B cell (primary cell): ENCODE data around the gene GYS2. TPM values are rescaled to one million over a fixed set of nuclear protein-coding genes. Genes with fewer than 3 reads are reported as not detected.

Source experiments
- ATAC-seq: fragments of 200-7000 bp; cut with Tn5 transposase; one replicate; pipeline ENCODE4 v1.10.0; 2021; ENCODE audit warnings: low read depth, mild to moderate bottlenecking, moderate number of reproducible peaks, moderate library complexity
- CTCF ChIA-PET: fragments of 350-600 bp; sonication (Branson Sonifier 250); formaldehyde crosslinking; loops from one replicate; lab custom pipeline; 2021; ENCODE audit warnings: antibody characterized with exemption, inconsistent platforms; lab: Charles Lee
- POLR2A ChIA-PET: fragments of 350-600 bp; sonication (Branson Sonifier 250); formaldehyde crosslinking; loops from one replicate; lab custom pipeline; 2021; ENCODE audit warnings: antibody characterized with exemption; lab: Charles Lee
- DNase-seq: peaks from one replicate; pipeline ENCODE4 v3.0.0; 2013
- H2AFZ ChIP-seq: 2 replicates; pipeline ENCODE4 v1.6.1; 2012; ENCODE audit warnings: mild to moderate bottlenecking, low read depth, low read length; ENCODE audit not compliant: insufficient read depth, poor library complexity, severe bottlenecking
- H3K27ac ChIP-seq, 2 donors: 1 replicate in 1 of 2; 2 replicates in 1 of 2; pipeline ENCODE4 v1.5.1; 2012 to 2013; ENCODE audit warnings: low read length in 2 of 2, mild to moderate bottlenecking in 2 of 2, moderate library complexity in 1 of 2
- H3K27me3 ChIP-seq, 4 experiments: fragments of 200-600 bp in 1 of 4; sonication (generic) in 1 of 4; replicated peaks in 1 of 4; 1 replicate in 2 of 4; 2 replicates in 2 of 4; pipeline versions ENCODE4 v1.6.1 to v1.7.0; 2013 to 2016; ENCODE audit warnings: low read length in 3 of 4, mild to moderate bottlenecking in 2 of 4, mixed read lengths in 1 of 4, moderate library complexity in 1 of 4; ENCODE audit not compliant: insufficient read depth in 4 of 4, control insufficient read depth in 3 of 4; ENCODE audit errors: control extremely low read depth in 1 of 4
- H3K36me3 ChIP-seq, 2 experiments: replicated peaks in 1 of 2; 1 replicate in 1 of 2; 2 replicates in 1 of 2; pipeline versions ENCODE4 v1.6.1 to v1.7.1; 2013; ENCODE audit warnings: low read length in 1 of 2; ENCODE audit not compliant: insufficient read depth in 2 of 2, control insufficient read depth in 1 of 2; ENCODE audit errors: control extremely low read depth in 1 of 2, extremely low read depth in 1 of 2
- H3K4me1 ChIP-seq, 2 donors: fragments of 200-600 bp in 1 of 2; sonication (generic) in 1 of 2; 1 replicate in 1 of 2; 2 replicates in 1 of 2; pipeline versions ENCODE4 v1.5.1 to v1.6.1; 2013 to 2017; ENCODE audit warnings: low read length in 2 of 2; ENCODE audit not compliant: control insufficient read depth in 2 of 2, insufficient read depth in 2 of 2
- H3K4me2 ChIP-seq: replicated peaks from 2 replicates; pipeline ENCODE3; 2012; ENCODE audit warnings: mild to moderate bottlenecking, low read depth, low read length; ENCODE audit not compliant: poor library complexity, severe bottlenecking
- H3K4me3 ChIP-seq, 5 experiments: fragments of 200-600 bp in 1 of 5; sonication (generic) in 1 of 5; 1 replicate in 3 of 5; 2 replicates in 2 of 5; pipeline versions ENCODE4 v1.5.1 to v1.7.0; 2011 to 2016; ENCODE audit warnings: low read length in 4 of 5, mild to moderate bottlenecking in 4 of 5, low read depth in 2 of 5, control low read depth in 1 of 5, moderate library complexity in 1 of 5; ENCODE audit not compliant: insufficient read depth in 1 of 5; ENCODE audit errors: control extremely low read depth in 1 of 5, extremely low read depth in 1 of 5
- H3K79me2 ChIP-seq: fragments of 200-600 bp; sonication (generic); one replicate; pipeline ENCODE4 v1.6.0; 2016; ENCODE audit warnings: low read length; ENCODE audit not compliant: control insufficient read depth, insufficient read depth
- H3K9ac ChIP-seq: fragments of 200-600 bp; sonication (generic); 2 replicates; pipeline ENCODE4 v1.6.1; 2017; ENCODE audit warnings: mild to moderate bottlenecking, low read length, moderate library complexity
- H3K9me3 ChIP-seq, 3 donors: one replicate each; pipeline versions ENCODE4 v1.6.1 to v1.7.1; 2013; ENCODE audit warnings: low read length in 2 of 3; ENCODE audit not compliant: control insufficient read depth in 2 of 3, insufficient read depth in 1 of 3; ENCODE audit errors: control extremely low read depth in 1 of 3
- H4K20me1 ChIP-seq: 2 replicates; pipeline ENCODE4 v1.6.0; 2012; ENCODE audit warnings: mild to moderate bottlenecking, low read length; ENCODE audit not compliant: insufficient read depth, control insufficient read depth, poor library complexity, severe bottlenecking
- H3K27ac Mint-ChIP-seq: one replicate; pipeline ENCODE4 v1.8.0; 2021; ENCODE audit warnings: mixed read lengths
- H3K27me3 Mint-ChIP-seq: one replicate; pipeline ENCODE4 v1.8.0; 2021; ENCODE audit warnings: mixed read lengths
- H3K4me1 Mint-ChIP-seq: one replicate; pipeline ENCODE4 v1.8.0; 2021; ENCODE audit warnings: mixed read lengths
- H3K4me3 Mint-ChIP-seq: one replicate; pipeline ENCODE4 v1.8.0; 2021; ENCODE audit warnings: mixed read lengths
- H3K9me3 Mint-ChIP-seq: one replicate; pipeline ENCODE4 v1.8.0; 2022; ENCODE audit warnings: mixed read lengths; ENCODE audit not compliant: insufficient read depth
- EZH2 ChIP-seq: IDR thresholded peaks from 2 replicates; pipeline ENCODE4 v1.6.1; 2012; ENCODE audit warnings: borderline replicate concordance, low read depth, mild to moderate bottlenecking, moderate library complexity, low read length; ENCODE audit not compliant: insufficient read depth, poor library complexity, severe bottlenecking
- WGBS: methylation state at CpG from one replicate; pipeline ENCODE4 v1.1.5; 2013; ENCODE audit warnings: missing lambda C conversion rate; ENCODE audit not compliant: insufficient coverage; 5-methylcytosine and 5-hydroxymethylcytosine counted together
- intact Hi-C: fragments of 100-400 bp; cut with micrococcal nuclease; formaldehyde crosslinking; loops from one replicate; pipeline ENCODE4 v1.10.0; 2022
- polyA plus RNA-seq: library from polyadenylated mRNA; depleted of rRNA; stranded (reverse); fragments of >200 nt; gene quantifications from 2 replicates; pipeline ENCODE4 v1.2.3, GENCODE V29; 2012
- total RNA-seq, 2 donors: library from RNA; stranded (reverse); fragments of 120-200 nt in 1 of 2; gene quantifications; 1 replicate in 1 of 2; 2 replicates in 1 of 2; pipeline versions ENCODE4 v1.2.3 to v1.2.4, GENCODE V29; 2013 to 2022
- TF ChIP-seq, protein P1 (sequence below): fragments of 200-600 bp; IDR thresholded peaks from one replicate; pipeline ENCODE4 v1.8.0; 2022; ENCODE audit warnings: antibody characterized with exemption, mild to moderate bottlenecking

GYS2 gene
- total and polyA plus RNA-seq, 2 donors (not counting 1 experiment from before 2014, with no cell fraction given): not detected

GRCh38 chr12:21614506-21614905 is 9.9 kb upstream of the GYS2 start:
- Histone ChIP-seq H3K9me3 (no peaks in the 10 kb centered on the region), H3K4me2 (peak overlapping the region; percentile 7), H3K9ac (no peak overlapping the region), H3K27me3 (no peaks in the 10 kb centered on the region), H3K4me3 (no peak overlapping the region), H3K27ac (no peak overlapping the region), H3K36me3 (no peaks in the 10 kb centered on the region), H4K20me1 (no peaks in the 10 kb centered on the region), H3K79me2 (no peaks in the 10 kb centered on the region), H3K4me1 (no peaks in the 10 kb centered on the region), H2AFZ (no peak overlapping the region)
- Mint-ChIP-seq H3K4me3 (no peak overlapping the region), H3K4me1 (peaks cover 10% of the 10 kb centered on the region), H3K27me3 (no peaks in the 10 kb centered on the region), H3K9me3 (no peaks in the 10 kb centered on the region), H3K27ac (no peak overlapping the region)
- ChIA-PET CTCF (no interaction called here), POLR2A (no interaction called here)
- no CpG with 5 or more reads among the region's 2 CpGs for WGBS
- DNase-seq (no peak), ATAC-seq (no peak)
- intact Hi-C loops: no loop called here
- TF ChIP-seq, protein P1, sequence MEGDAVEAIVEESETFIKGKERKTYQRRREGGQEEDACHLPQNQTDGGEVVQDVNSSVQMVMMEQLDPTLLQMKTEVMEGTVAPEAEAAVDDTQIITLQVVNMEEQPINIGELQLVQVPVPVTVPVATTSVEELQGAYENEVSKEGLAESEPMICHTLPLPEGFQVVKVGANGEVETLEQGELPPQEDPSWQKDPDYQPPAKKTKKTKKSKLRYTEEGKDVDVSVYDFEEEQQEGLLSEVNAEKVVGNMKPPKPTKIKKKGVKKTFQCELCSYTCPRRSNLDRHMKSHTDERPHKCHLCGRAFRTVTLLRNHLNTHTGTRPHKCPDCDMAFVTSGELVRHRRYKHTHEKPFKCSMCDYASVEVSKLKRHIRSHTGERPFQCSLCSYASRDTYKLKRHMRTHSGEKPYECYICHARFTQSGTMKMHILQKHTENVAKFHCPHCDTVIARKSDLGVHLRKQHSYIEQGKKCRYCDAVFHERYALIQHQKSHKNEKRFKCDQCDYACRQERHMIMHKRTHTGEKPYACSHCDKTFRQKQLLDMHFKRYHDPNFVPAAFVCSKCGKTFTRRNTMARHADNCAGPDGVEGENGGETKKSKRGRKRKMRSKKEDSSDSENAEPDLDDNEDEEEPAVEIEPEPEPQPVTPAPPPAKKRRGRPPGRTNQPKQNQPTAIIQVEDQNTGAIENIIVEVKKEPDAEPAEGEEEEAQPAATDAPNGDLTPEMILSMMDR: no peak
- no peak for TF ChIP-seq EZH2

DNA sequence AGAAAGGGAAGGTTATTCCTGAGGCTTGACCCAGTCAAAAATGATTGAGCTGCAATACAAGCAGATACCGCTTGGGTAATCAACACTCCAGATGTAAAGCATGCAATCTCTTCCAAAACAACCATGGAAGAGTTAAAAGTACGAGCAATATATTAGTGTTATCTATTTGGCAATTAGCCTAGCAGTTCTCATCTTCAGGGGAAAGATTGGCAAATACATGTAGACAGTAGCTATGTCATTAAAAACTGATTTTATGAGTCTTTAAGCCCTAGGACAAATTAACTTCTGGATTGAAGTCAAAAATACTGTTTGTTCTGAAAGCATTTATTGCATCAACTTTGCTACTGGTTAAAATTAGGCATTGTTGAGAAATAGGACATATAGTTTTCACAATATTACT is 9.3 kb upstream of the GYS2 start:
- CTCF ChIA-PET: no interaction called here
- Mint-ChIP-seq H3K9me3 (no peaks in the 10 kb centered on the region), H3K4me3 (no peak overlapping the region)

More for the DNA sequence above, 9.3 kb upstream of the GYS2 start:
- no peak for DNase-seq
- no CpG with 5 or more reads among the region's 2 CpGs for WGBS
- Histone ChIP-seq H3K9me3 (no peaks in the 10 kb centered on the region), H3K4me2 (no peak overlapping the region), H4K20me1 (no peaks in the 10 kb centered on the region), H3K27ac (no peak overlapping the region), H3K4me3 (no peak overlapping the region), H3K27me3 (no peaks in the 10 kb centered on the region), H3K4me1 (no peaks in the 10 kb centered on the region), H2AFZ (no peak overlapping the region), H3K79me2 (no peaks in the 10 kb centered on the region), H3K9ac (no peak overlapping the region), H3K36me3 (no peaks in the 10 kb centered on the region)
- no peak for TF ChIP-seq EZH2
- TF ChIP-seq, protein P1: no peak
- Mint-ChIP-seq H3K27ac (no peak overlapping the region), H3K27me3 (no peaks in the 10 kb centered on the region), H3K4me1 (peaks cover 10% of the 10 kb centered on the region)
- POLR2A ChIA-PET: no interaction called here
- intact Hi-C loops: no loop called here
- ATAC-seq: no peak
